Progenitor cell of endocrine pancreas (in vitro differentiated cells): ENCODE measurements around the gene LCN2. TPM values are rescaled to one million over a fixed set of nuclear protein-coding genes. Genes with fewer than 3 reads are reported as not detected.

Source experiments
- DNase-seq: peaks from one replicate; pipeline ENCODE4 v3.0.0; 2021; ENCODE audit warnings: low spot score; ENCODE audit not compliant: unreplicated experiment
- H3K27ac Mint-ChIP-seq: 2 replicates; pipeline ENCODE4 v1.8.0; 2021; ENCODE audit warnings: mild to moderate bottlenecking, moderate library complexity, mixed read lengths
- H3K27me3 Mint-ChIP-seq: 2 replicates; pipeline ENCODE4 v1.8.0; 2021; ENCODE audit warnings: mixed read lengths
- H3K36me3 Mint-ChIP-seq: 2 replicates; pipeline ENCODE4 v1.8.0; 2022; ENCODE audit warnings: mixed read lengths; ENCODE audit not compliant: insufficient read depth
- H3K4me1 Mint-ChIP-seq: 2 replicates; pipeline ENCODE4 v1.8.0; 2021; ENCODE audit warnings: low read depth, mixed read lengths
- H3K4me3 Mint-ChIP-seq: 2 replicates; pipeline ENCODE4 v1.8.0; 2021; ENCODE audit warnings: low read depth, mild to moderate bottlenecking, moderate library complexity, mixed read lengths
- H3K9me3 Mint-ChIP-seq: 2 replicates; pipeline ENCODE4 v1.8.0; 2021; ENCODE audit warnings: low read depth, mixed read lengths
- total RNA-seq: library from RNA; stranded (reverse); gene quantifications from 2 replicates; pipeline ENCODE4 v1.2.1, GENCODE V29; 2021
- TF ChIP-seq, protein P1 (sequence below): fragments of 200-600 bp; sonication (generic); IDR thresholded peaks from one replicate; pipeline ENCODE4 v1.5.0; 2021; ENCODE audit warnings: antibody characterized with exemption, mild to moderate bottlenecking; ENCODE audit not compliant: unreplicated experiment

LCN2 gene
- total RNA-seq, 1 donor from 2014 or later, result not detected

DNA sequence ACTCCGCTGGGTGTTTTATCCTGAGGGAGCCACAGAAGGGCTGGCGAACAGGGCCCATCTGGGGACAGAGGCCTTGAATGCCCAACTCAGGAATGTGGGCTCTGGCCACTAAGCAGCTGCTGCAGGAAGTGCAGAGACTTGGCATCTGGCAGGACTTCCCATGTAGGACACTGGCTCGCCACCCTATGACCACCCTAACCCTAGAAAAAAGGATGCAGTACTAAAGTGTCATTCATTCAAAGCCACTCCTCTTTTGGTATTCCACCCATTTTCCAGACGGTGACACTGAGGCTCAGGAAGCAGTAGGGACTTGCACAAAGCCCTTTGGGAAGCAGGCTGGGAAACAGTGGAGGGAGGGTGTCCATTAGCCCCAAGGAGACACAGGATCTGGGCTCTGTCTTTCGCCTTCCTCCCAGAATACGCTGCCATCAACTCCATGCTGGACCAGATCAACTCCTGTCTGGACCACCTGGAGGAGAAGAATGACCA lies 13.8 kb downstream of the LCN2 start:
- no peaks in the 10 kb centered on the region for H3K27me3 Mint-ChIP-seq
- no peaks in the 10 kb centered on the region for H3K9me3 Mint-ChIP-seq
- H3K4me1 Mint-ChIP-seq, result peaks cover 4% of the 10 kb centered on the region
- no peak for DNase-seq
- no peak overlapping the region for H3K4me3 Mint-ChIP-seq
- peaks cover 14% of the 10 kb centered on the region for H3K36me3 Mint-ChIP-seq
- TF ChIP-seq, protein P1, sequence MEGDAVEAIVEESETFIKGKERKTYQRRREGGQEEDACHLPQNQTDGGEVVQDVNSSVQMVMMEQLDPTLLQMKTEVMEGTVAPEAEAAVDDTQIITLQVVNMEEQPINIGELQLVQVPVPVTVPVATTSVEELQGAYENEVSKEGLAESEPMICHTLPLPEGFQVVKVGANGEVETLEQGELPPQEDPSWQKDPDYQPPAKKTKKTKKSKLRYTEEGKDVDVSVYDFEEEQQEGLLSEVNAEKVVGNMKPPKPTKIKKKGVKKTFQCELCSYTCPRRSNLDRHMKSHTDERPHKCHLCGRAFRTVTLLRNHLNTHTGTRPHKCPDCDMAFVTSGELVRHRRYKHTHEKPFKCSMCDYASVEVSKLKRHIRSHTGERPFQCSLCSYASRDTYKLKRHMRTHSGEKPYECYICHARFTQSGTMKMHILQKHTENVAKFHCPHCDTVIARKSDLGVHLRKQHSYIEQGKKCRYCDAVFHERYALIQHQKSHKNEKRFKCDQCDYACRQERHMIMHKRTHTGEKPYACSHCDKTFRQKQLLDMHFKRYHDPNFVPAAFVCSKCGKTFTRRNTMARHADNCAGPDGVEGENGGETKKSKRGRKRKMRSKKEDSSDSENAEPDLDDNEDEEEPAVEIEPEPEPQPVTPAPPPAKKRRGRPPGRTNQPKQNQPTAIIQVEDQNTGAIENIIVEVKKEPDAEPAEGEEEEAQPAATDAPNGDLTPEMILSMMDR, result no peak
- no peak overlapping the region for H3K27ac Mint-ChIP-seq

DNA sequence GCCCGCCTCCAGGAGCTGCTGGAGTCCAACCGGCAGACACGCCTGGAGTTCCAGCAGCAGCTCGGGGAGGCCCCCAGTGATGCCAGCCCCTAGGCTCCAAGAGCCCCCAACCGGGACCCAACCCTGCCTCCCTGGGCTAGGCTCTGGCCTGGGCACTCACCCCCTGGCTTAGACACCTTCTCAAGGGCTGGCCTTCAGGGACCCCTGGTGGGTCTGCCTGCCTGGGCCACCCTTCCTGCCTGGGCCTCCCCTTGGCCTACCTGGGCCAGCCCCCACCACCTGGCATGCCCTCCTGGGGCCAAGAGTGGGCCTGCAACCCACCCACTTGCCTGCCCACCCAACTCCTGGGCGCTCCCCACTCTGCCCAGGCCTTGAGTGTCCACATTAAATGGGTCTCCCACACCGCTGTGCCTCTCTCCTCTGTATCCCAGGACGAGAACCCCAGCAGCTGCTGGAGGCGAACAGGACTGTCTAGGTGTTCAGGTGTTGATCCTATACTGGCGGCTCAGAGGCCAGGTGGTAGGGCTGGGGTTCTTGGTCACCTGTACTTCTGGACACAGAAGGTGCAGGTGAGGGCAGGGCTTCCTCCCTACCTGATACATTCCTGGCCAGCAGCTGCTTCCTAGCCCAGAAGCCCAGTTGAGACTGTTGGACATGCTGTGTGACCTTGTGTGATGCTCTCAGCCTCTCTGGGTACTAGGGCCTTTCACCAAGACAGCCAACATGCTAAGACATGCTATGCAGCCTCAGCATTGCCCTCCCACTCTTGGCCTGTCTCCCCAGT lies 14.5 kb downstream of the LCN2 start:
- H3K36me3 Mint-ChIP-seq, result peaks cover 17% of the 10 kb centered on the region
- H3K4me1 Mint-ChIP-seq, result peaks cover 4% of the 10 kb centered on the region
- no peak overlapping the region for H3K4me3 Mint-ChIP-seq
- DNase-seq, result no peak
- TF ChIP-seq, protein P1, result no peak
- H3K27me3 Mint-ChIP-seq, result no peaks in the 10 kb centered on the region
- H3K9me3 Mint-ChIP-seq, result no peaks in the 10 kb centered on the region
- no peak overlapping the region for H3K27ac Mint-ChIP-seq

DNA sequence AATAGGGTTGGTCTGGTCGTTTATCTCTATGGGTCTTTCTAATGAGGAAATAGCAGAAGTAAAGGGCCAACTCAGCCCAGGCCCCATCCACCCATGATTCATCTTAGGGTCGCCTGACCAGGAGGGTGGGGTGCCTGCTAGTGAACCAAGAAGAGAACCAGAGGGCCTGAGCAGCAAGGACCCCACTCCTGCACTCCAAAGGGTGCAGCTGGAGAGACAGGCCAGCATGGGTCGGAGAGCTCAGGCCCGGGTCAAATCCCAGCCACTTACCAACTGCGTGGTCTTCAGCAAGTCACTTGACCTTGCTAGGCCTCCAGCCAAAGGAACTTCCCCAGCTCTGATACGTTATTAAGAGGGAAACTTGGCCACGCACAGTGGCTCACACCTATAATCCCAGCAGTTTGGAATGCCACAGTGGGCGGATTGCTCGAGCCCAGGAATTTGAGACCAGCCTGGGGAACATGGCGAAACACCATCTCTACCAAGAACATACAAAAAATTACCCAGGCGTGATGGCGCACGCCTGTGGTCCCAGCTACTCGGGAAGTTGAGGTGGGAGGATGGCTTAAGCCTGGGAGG lies 15.1 kb downstream of the LCN2 start:
- Mint-ChIP-seq H3K36me3 (peaks cover 18% of the 10 kb centered on the region), H3K4me3 (no peak overlapping the region), H3K4me1 (peaks cover 4% of the 10 kb centered on the region), H3K27me3 (no peaks in the 10 kb centered on the region), H3K9me3 (no peaks in the 10 kb centered on the region), H3K27ac (no peak overlapping the region)
- no peak for DNase-seq
- TF ChIP-seq, protein P1, result no peak

DNA sequence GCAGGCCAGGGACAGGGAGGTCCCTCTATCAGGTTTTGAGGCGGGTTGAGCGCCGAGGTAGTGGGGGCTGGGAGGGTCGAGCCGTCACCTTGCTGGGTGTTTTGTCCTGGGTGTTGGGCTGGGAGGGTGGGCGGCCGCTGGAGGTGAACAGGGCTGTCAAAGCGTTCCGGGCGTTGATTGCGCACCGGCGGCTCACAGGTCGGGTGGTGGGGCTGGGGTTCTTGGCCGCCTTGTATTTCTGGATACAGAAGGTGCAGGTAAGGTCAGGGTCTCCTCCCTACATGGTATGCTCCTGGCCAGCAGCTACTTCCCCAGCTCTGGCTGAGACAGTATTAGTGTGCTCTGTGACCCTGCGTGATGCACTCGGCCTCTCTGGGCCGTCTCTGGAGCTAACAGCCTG lies 16.9 kb downstream of the LCN2 start:
- H3K4me1 Mint-ChIP-seq, result peaks cover 1% of the 10 kb centered on the region
- H3K9me3 Mint-ChIP-seq, result no peaks in the 10 kb centered on the region
- no peak for DNase-seq
- peaks cover 19% of the 10 kb centered on the region for H3K36me3 Mint-ChIP-seq
- TF ChIP-seq, protein P1, result no peak
- H3K4me3 Mint-ChIP-seq, result no peak overlapping the region
- H3K27ac Mint-ChIP-seq, result no peak overlapping the region
- H3K27me3 Mint-ChIP-seq, result no peaks in the 10 kb centered on the region

DNA sequence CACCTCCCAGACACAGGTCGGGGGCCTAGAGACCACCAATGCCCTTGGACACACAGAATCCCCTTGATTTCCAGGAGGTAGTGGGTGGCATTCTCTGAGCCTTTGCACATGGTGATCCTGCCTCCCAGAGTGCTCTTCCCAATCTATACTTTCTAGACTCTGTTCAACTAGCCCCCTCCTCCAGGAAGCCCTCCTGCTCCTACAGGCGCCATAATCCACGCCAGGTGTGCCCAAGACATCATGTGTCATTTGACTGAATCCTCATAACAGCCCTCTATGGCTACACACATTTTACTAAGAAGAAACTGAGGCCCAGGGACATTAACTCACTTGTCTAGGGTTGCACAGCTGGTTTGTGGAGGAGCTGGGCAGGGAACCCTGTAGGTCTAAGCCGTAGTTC lies 18.0 kb downstream of the LCN2 start:
- Mint-ChIP-seq H3K4me3 (no peak overlapping the region), H3K4me1 (no peaks in the 10 kb centered on the region), H3K9me3 (no peaks in the 10 kb centered on the region), H3K27me3 (no peaks in the 10 kb centered on the region), H3K27ac (no peak overlapping the region), H3K36me3 (peaks cover 19% of the 10 kb centered on the region)
- TF ChIP-seq, protein P1, result no peak
- DNase-seq, result no peak
